ENCODE measurements around the gene MTHFD1L.
"Not testable (repeated sequence)": the region's sequence is repeated elsewhere in the genome, so short reads cannot be mapped to it uniquely, and the experiment has no call there.

The MTHFD1L gene

GRCh38 chr6:150865406-150866146 lies at the start of gene MTHFD1L:
Gene MTHFD1L, plus strand, starts transcription at chr6:150865702. Its CDS starts 121 bp downstream, at chr6:150865823.
- peak within 1 kb of the TSS; percentile 67 for H3K27ac ChIP-seq
- TF ChIP-seq ZFX (IDR thresholded peaks at IDR 0.05), result peak; percentile 66
- TF ChIP-seq CTCF (conservative IDR thresholded peaks at IDR 0.05), result peak; percentile 87

GRCh38 chr6:150816554-150816953 lies 48.9 kb upstream of the MTHFD1L start:
- not testable (repeated sequence) for H3K27ac ChIP-seq

- no peak overlapping the region for H3K27ac ChIP-seq
- TF ChIP-seq ZFX (IDR thresholded peaks at IDR 0.05), result no peak
These were observed 42.6 kb upstream of the MTHFD1L start for GRCh38 chr6:150822932-150823331.

- TF ChIP-seq ZFX (IDR thresholded peaks at IDR 0.05), result no peak
- TF ChIP-seq CTCF (conservative IDR thresholded peaks at IDR 0.05), result no peak
These were observed 38.7 kb upstream of the MTHFD1L start for GRCh38 chr6:150826788-150827187.

GRCh38 chr6:150828107-150828506 lies 37.4 kb upstream of the MTHFD1L start:
- peak; percentile 71 for TF ChIP-seq CTCF (conservative IDR thresholded peaks at IDR 0.05)
- H3K27ac ChIP-seq, result not testable (repeated sequence)

More at GRCh38 chr6:150826788-150827187, 38.7 kb upstream of the MTHFD1L start:
- no peak overlapping the region for H3K27ac ChIP-seq

GRCh38 chr6:150830439-150831165 lies 34.9 kb upstream of the MTHFD1L start:
- no peak overlapping the region for H3K27ac ChIP-seq
- no peak for TF ChIP-seq ZFX (IDR thresholded peaks at IDR 0.05)
- TF ChIP-seq CTCF (conservative IDR thresholded peaks at IDR 0.05), result no peak

GRCh38 chr6:150831577-150831976 lies 33.9 kb upstream of the MTHFD1L start:
- H3K27ac ChIP-seq, result no peak overlapping the region
- TF ChIP-seq ZFX (IDR thresholded peaks at IDR 0.05) (no peak), CTCF (conservative IDR thresholded peaks at IDR 0.05) (no peak)

- TF ChIP-seq ZFX (IDR thresholded peaks at IDR 0.05), result no peak
- TF ChIP-seq CTCF (conservative IDR thresholded peaks at IDR 0.05), result no peak
- H3K27ac ChIP-seq, result no peak overlapping the region
These were observed 29.9 kb upstream of the MTHFD1L start for GRCh38 chr6:150835620-150836019.

All from C4-2B (cell line).